PC-3 (cell line): Measurements from ENCODE around the gene DIS3L2. TPM values are rescaled to one million over a fixed set of nuclear protein-coding genes. Genes with fewer than 3 reads are reported as not detected.

Experiments
- ATAC-seq: fragments of 200-7000 bp; cut with Tn5 transposase; 2 replicates; pipeline ENCODE4 v1.9.1; 2020; ENCODE audit warnings: mild to moderate bottlenecking, moderate library complexity
- BruUV-seq: library from RNA; stranded (reverse); fragments of 400-500 nt; replicated peaks from 2 replicates; lab custom pipeline; 2021; lab: Mats Ljungman, UMichigan
- CTCF ChIA-PET: fragments of 300-600 bp; sonication (Branson Sonifier 250); formaldehyde crosslinking; loops from one replicate; lab custom pipeline; 2022; ENCODE audit warnings: antibody characterized with exemption; lab: Charles Lee
- POLR2A ChIA-PET: fragments of 300-600 bp; sonication (Branson Sonifier 250); formaldehyde crosslinking; loops from one replicate; lab custom pipeline; 2022; ENCODE audit warnings: antibody characterized with exemption; ENCODE audit not compliant: unreplicated experiment; lab: Charles Lee
- DNase-seq: peaks from one replicate; pipeline ENCODE4 v3.0.0-alpha.2; 2015
- H2AFZ ChIP-seq: fragments of 300-600 bp; sonication (generic); 2 replicates; pipeline ENCODE4 v1.6.0; 2016; ENCODE audit warnings: antibody characterized with exemption, low read length
- H3F3A ChIP-seq: fragments of 300-600 bp; sonication (generic); one replicate; pipeline ENCODE4 v1.6.0; 2017; ENCODE audit warnings: antibody characterized with exemption, low read length, control low read depth, mild to moderate bottlenecking; ENCODE audit not compliant: unreplicated experiment
- H3K27ac ChIP-seq: fragments of 300-600 bp; sonication (generic); 2 replicates; pipeline ENCODE4 v1.5.1; 2016; ENCODE audit warnings: mild to moderate bottlenecking, low read length
- H3K27me3 ChIP-seq: fragments of 300-600 bp; sonication (generic); 2 replicates; pipeline ENCODE4 v1.6.1; 2016; ENCODE audit warnings: low read length, mixed read lengths
- H3K36me3 ChIP-seq: fragments of 300-600 bp; sonication (generic); 2 replicates; pipeline ENCODE4 v1.6.1; 2016; ENCODE audit warnings: low read depth, mixed run types, low read length, mixed read lengths
- H3K4me1 ChIP-seq: fragments of 300-600 bp; sonication (generic); 2 replicates; pipeline ENCODE4 v1.5.1; 2016; ENCODE audit warnings: low read length; ENCODE audit not compliant: insufficient read depth
- H3K4me2 ChIP-seq: fragments of 300-600 bp; sonication (generic); 2 replicates; pipeline ENCODE4 v1.6.0; 2016; ENCODE audit warnings: low read length
- H3K4me3 ChIP-seq: fragments of 300-600 bp; sonication (generic); 2 replicates; pipeline ENCODE4 v1.5.1; 2016; ENCODE audit warnings: mild to moderate bottlenecking, low read length, mixed read lengths
- H3K79me2 ChIP-seq: fragments of 300-600 bp; sonication (generic); 2 replicates; pipeline ENCODE4 v1.6.1; 2017; ENCODE audit warnings: low read length, mixed read lengths
- H3K9ac ChIP-seq: fragments of 300-600 bp; sonication (generic); 2 replicates; pipeline ENCODE4 v1.6.0; 2016; ENCODE audit warnings: mild to moderate bottlenecking, low read length
- H3K9me2 ChIP-seq: fragments of 300-600 bp; sonication (generic); replicated peaks from 2 replicates; pipeline ENCODE4 v1.6.1; 2016; ENCODE audit warnings: mixed run types, low read length, mixed read lengths
- H3K9me3 ChIP-seq: fragments of 300-600 bp; sonication (generic); 2 replicates; pipeline ENCODE4 v1.6.1; 2016; ENCODE audit warnings: low read length, mixed read lengths
- H4K20me1 ChIP-seq: fragments of 300-600 bp; sonication (generic); 2 replicates; pipeline ENCODE4 v1.6.1; 2016; ENCODE audit warnings: low read length, mixed read lengths
- EZH2 ChIP-seq: fragments of 300-600 bp; sonication (generic); IDR thresholded peaks from one replicate; pipeline ENCODE4 v1.6.1; 2017; ENCODE audit warnings: antibody characterized with exemption, mild to moderate bottlenecking, low read length; ENCODE audit not compliant: unreplicated experiment
- EZH2phosphoT487 ChIP-seq: fragments of 300-600 bp; sonication (generic); IDR thresholded peaks from 2 replicates; pipeline ENCODE4 v1.6.1; 2018; ENCODE audit warnings: mild to moderate bottlenecking, antibody characterized with exemption, low read length, borderline replicate concordance
- intact Hi-C: fragments of 100-400 bp; cut with micrococcal nuclease; formaldehyde crosslinking; loops from 2 replicates; pipeline ENCODE4 v1.9.0; 2023
- total RNA-seq: library from RNA; depleted of rRNA; stranded (reverse); fragments of >200 nt; gene quantifications from 2 replicates; pipeline ENCODE4 v1.2.3, GENCODE V29; 2014
- TF ChIP-seq, protein P1 (sequence below): fragments of 300-600 bp; sonication (generic); conservative IDR thresholded peaks from 2 replicates; pipeline ENCODE4 v1.5.1; 2017; ENCODE audit warnings: antibody characterized with exemption, low read depth, mild to moderate bottlenecking, low read length

The DIS3L2 gene
- total RNA-seq, 1 experiment from 2014 or later = 22.8 TPM

DNA sequence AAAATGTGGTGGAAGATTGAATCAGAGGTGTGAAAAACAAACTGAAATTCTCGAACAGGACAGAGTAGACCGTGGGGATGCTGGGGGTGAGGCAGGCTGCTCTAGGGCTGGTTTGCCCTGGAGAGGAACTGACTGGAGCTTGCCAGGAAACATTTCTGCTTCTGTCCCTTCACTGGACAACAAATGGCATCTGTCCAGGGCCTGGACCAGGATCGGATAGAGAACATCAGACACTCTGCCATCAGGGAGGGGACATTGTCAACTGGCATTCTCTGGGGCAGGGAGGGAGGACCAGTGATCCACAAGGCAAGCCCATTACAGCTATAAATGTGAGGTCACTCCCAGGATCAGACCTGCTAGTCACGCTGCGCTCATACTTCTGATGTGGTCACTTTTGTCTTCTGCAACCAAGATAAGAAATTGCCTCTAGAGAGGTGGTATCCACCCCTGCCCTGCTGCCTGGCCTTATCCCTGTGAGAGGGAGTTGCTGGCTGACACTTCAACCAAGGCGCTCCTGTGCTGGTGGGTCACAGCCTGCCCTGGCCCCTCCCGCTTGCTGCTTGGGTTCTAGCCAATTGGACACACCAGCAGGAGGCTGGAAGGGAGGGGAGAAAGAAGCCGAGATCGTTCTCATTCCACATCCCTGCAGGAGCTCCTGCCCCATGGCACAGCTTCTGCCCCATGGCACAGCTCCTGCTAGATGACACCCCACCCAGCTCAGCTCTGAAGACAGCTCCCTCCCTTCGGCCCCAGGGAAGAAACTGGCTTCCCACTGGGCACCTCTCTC lies 44.0 kb upstream of the DIS3L2 start:
- ChIA-PET CTCF (interaction anchor here (0.7 kb wide), 1 partner anchor 184 kb away, joined by 11 read pairs; no protein-coding TSS in a partner anchor), POLR2A (no interaction called here)
- TF ChIP-seq EZH2phosphoT487 (no peak), EZH2 (no peak)
- TF ChIP-seq, protein P1, sequence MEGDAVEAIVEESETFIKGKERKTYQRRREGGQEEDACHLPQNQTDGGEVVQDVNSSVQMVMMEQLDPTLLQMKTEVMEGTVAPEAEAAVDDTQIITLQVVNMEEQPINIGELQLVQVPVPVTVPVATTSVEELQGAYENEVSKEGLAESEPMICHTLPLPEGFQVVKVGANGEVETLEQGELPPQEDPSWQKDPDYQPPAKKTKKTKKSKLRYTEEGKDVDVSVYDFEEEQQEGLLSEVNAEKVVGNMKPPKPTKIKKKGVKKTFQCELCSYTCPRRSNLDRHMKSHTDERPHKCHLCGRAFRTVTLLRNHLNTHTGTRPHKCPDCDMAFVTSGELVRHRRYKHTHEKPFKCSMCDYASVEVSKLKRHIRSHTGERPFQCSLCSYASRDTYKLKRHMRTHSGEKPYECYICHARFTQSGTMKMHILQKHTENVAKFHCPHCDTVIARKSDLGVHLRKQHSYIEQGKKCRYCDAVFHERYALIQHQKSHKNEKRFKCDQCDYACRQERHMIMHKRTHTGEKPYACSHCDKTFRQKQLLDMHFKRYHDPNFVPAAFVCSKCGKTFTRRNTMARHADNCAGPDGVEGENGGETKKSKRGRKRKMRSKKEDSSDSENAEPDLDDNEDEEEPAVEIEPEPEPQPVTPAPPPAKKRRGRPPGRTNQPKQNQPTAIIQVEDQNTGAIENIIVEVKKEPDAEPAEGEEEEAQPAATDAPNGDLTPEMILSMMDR = no peak
- Histone ChIP-seq H3K4me2 (no peak overlapping the region), H3K9me2 (no peaks in the 10 kb centered on the region), H3K9ac (no peak overlapping the region), H3K9me3 (no peaks in the 10 kb centered on the region), H3K27ac (no peak overlapping the region), H3K4me1 (no peaks in the 10 kb centered on the region), H2AFZ (no peak overlapping the region), H3K4me3 (no peak overlapping the region), H3K36me3 (no peaks in the 10 kb centered on the region), H3K27me3 (no peaks in the 10 kb centered on the region), H3F3A (no peaks in the 10 kb centered on the region), H4K20me1 (no peaks in the 10 kb centered on the region), H3K79me2 (no peaks in the 10 kb centered on the region)
- no TSS peak for BruUV-seq
- DNase-seq (no peak), ATAC-seq (peak; percentile 35; the same call in 1 of the 2 replicates)
- intact Hi-C loops = no loop called here

DNA sequence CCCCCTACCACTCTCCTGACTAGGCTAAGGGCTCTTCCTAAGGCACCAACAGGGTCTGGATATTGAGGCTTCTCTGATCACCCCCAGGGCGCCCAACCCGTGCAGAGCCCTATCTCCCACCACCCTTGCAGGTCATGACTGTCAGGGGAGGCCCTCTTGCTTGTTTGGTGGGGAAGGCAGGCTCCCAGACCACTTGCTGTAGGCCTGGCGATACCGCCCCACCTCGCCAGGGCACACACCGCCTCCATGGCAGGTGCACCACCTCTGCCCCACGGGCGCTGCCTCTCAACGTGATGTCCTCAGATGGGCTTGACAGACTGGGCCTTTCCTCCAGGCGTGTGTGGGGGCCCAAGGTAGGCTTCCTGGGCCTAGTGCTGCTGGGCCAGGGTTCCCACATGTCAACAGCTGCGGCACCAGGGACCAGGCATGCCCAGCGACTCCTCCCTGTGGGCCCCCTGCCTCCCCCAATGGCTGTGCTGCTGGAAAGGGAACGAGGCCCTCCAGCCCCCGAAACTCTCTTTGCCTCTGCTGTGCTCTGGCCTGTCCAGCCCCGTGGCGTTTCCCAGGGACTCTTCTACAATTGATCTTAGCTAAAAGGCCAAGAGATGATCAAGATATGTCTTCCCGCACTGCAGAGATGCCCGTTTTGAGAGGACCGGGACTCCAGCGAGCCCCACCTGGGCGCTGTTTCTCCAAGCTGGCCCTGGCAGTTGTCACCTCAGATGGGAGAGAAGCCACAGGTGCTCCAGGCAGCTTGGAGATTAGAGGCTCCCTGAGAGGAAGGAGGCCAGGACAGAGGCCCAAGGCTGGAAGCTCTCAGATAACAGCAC lies 42.8 kb upstream of the DIS3L2 start:
- H3K27ac ChIP-seq = no peak overlapping the region
- intact Hi-C loops = no loop called here
- CTCF ChIA-PET = no interaction called here
- BruUV-seq = no TSS peak
- POLR2A ChIA-PET = no interaction called here
- TF ChIP-seq EZH2 (no peak), EZH2phosphoT487 (no peak)
- TF ChIP-seq, protein P1 = no peak
- H3K9me2 ChIP-seq = no peaks in the 10 kb centered on the region
- H3K27me3 ChIP-seq = no peaks in the 10 kb centered on the region
- H2AFZ ChIP-seq = no peak overlapping the region
- H3F3A ChIP-seq = no peaks in the 10 kb centered on the region
- DNase-seq (no peak), ATAC-seq (no peak)
- no peaks in the 10 kb centered on the region for H4K20me1 ChIP-seq
- no peak overlapping the region for H3K4me3 ChIP-seq
- no peaks in the 10 kb centered on the region for H3K36me3 ChIP-seq
- no peaks in the 10 kb centered on the region for H3K79me2 ChIP-seq
- no peak overlapping the region for H3K9ac ChIP-seq
- H3K4me2 ChIP-seq = no peak overlapping the region
- no peaks in the 10 kb centered on the region for H3K9me3 ChIP-seq
- H3K4me1 ChIP-seq = no peaks in the 10 kb centered on the region
